NT2/D1 (cell line): ENCODE data around the gene ZDHHC22.

Source experiments
- SUZ12 ChIP-seq: IDR thresholded peaks from 2 replicates; pipeline ENCODE4 v1.6.1; 2011; ENCODE audit not compliant: insufficient read length, insufficient read depth; ENCODE audit errors: extremely low read depth
- YY1 ChIP-seq: IDR thresholded peaks from 2 replicates; pipeline ENCODE4 v1.6.1; 2011; ENCODE audit not compliant: insufficient read length, insufficient read depth
- ZNF274 ChIP-seq: IDR thresholded peaks from 2 replicates; pipeline ENCODE4 v1.6.1; 2011; ENCODE audit warnings: mild to moderate bottlenecking, low read depth, low read length

DNA sequence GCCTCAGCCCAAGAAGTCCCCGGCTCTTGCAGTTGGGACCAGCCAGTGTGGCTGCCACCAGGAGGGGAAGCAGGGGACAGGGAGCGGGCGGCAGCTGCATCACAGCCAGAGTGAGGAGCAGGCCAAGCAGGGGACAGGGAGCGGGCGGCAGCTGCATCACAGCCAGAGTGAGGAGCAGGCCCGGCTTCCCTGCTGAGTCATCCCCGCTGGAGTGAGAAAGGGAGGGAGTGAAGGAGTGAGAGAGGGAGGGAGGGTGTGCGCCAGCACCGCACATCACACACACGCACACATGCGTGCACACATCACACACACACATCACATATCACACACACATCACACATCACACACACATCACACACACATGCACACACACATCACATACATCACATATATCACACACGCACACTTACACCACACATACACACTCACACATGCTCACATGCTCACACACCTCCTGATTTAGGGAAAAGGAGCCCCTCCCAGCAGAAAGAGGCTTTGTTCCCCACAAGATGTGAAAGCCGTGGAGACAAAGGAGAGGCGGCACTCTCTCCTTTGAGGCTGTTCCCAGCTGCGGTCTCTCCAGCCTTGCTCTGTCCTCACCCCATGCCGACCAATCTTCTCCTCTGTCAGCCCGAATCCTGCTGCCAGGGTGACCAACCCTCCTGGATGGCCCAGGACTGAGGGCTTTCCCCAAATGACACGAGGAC, 16.7 kb upstream of the ZDHHC22 start:
- TF ChIP-seq ZNF274, result no peak
- no peak for TF ChIP-seq SUZ12
- TF ChIP-seq YY1, result no peak
